Peyer's patch (tissue), 4 donors: ENCODE results near the gene GRB14.

Experiments
- CTCF ChIP-seq, 6 experiments: fragments of 450-650 bp in 4 of 6; fragments of 200-600 bp in 2 of 6; sonication (generic) in 1 of 6; IDR thresholded peaks; one replicate each; pipeline ENCODE4 v1.5.1; 2017 to 2019; ENCODE audit warnings: antibody characterized with exemption in 6 of 6, mild to moderate bottlenecking in 3 of 6, moderate library complexity in 1 of 6
- POLR2A ChIP-seq, 2 donors: fragments of 450-650 bp; IDR thresholded peaks; one replicate each; pipeline ENCODE4 v1.5.1; 2017; ENCODE audit warnings: antibody characterized with exemption in 2 of 2, mild to moderate bottlenecking in 2 of 2, moderate library complexity in 2 of 2

DNA sequence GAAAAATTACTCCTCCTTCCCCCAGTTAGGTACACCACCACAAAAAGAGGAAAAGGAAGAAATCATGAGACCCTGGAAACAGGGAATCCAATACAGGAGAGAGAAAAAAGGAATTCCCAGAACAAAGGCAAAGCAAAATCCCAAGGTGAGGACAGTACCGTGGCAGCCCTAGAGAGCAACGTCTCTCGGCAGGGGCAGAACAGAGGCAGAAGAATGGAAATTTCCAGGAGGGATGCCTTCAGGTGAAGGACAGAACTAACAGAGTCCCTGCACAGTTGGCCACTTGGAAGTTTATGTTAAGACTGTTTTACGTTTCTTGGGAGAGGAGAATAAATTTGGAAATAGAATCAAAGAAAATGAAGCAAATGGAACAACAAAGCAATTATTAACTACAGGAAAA is 27.7 kb downstream of the GRB14 start:
- TF ChIP-seq CTCF (IDR thresholded peaks at IDR 0.05) (no peak), POLR2A (IDR thresholded peaks at IDR 0.05) (no peak)
